K562 (cell line): Measurements from ENCODE around the gene CPZ. TPM values are rescaled to one million over a fixed set of nuclear protein-coding genes. Genes with fewer than 3 reads are reported as not detected.
A peak's percentile ranks its signal among the peaks of the same experiment; 100 is the strongest.

Experiments
- ATAC-seq: fragments of 200-7000 bp; cut with Tn5 transposase; 3 replicates; pipeline ENCODE4 v1.9.1; 2020; ENCODE audit warnings: moderate library complexity
- BruUV-seq: library from RNA; stranded (reverse); fragments of 400-500 nt; replicated peaks from 2 replicates; lab custom pipeline; 2021; lab: Mats Ljungman, UMichigan
- CTCF ChIA-PET: fragments of 300-600 bp; formaldehyde crosslinking; extraction: SDS; loops from one replicate; lab custom pipeline; 2021; ENCODE audit warnings: low intra/inter-chr PET ratio; lab: Yijun Ruan, JAX
- POLR2A ChIA-PET: fragments of 300-600, 350-650 bp; sonication (Branson Sonifier 250); formaldehyde crosslinking; extraction: SDS; loops from one replicate; lab custom pipeline; 2021; ENCODE audit warnings: antibody characterized with exemption, inconsistent platforms; lab: Yijun Ruan, JAX
- DNase-seq, 4 experiments: peaks; one replicate each; pipeline versions ENCODE4 v3.0.0 to v3.0.0-alpha.2; 2011 to 2018; ENCODE audit warnings: low spot score in 3 of 4, mixed read lengths in 3 of 4; ENCODE audit errors: extremely low read depth in 1 of 4
- FAIRE-seq: peaks from 2 replicates; lab custom pipeline; 2011; peaks lifted over from hg19 to GRCh38; lab: Jason Lieb, UNC
- H2AFZ ChIP-seq: 2 replicates; pipeline ENCODE4 v1.6.0; 2011; ENCODE audit warnings: low read depth, low read length, control low read depth, inconsistent platforms
- H3K27ac ChIP-seq: fragments of 200-600 bp; 3 replicates; pipeline ENCODE4 v1.8.0; 2011; ENCODE audit warnings: low read depth, mild to moderate bottlenecking, control low read depth, inconsistent platforms, low read length, moderate library complexity, mixed read lengths; ENCODE audit errors: extremely low read depth
- H3K27me3 ChIP-seq, 2 experiments: fragments of 300-600 bp in 1 of 2; 2 replicates in 1 of 2; 3 replicates in 1 of 2; pipeline versions ENCODE4 v1.6.0 to v1.8.0; 2011; ENCODE audit warnings: inconsistent platforms in 2 of 2, low read length in 2 of 2, mild to moderate bottlenecking in 1 of 2, mixed read lengths in 1 of 2, moderate library complexity in 1 of 2; ENCODE audit not compliant: control insufficient read depth in 2 of 2, insufficient read depth in 2 of 2
- H3K36me3 ChIP-seq: fragments of 300-600 bp; 3 replicates; pipeline ENCODE4 v1.8.0; 2011; ENCODE audit warnings: mild to moderate bottlenecking, low read length, inconsistent platforms; ENCODE audit not compliant: control insufficient read depth, insufficient read depth
- H3K4me1 ChIP-seq, 2 experiments: fragments of 200-600 bp in 1 of 2; replicated peaks in 1 of 2; 2 replicates in 1 of 2; 3 replicates in 1 of 2; pipeline versions ENCODE4 v1.5.1 to v1.8.0; 2011; ENCODE audit warnings: inconsistent platforms in 2 of 2, low read length in 2 of 2, mild to moderate bottlenecking in 1 of 2, mixed read lengths in 1 of 2, moderate library complexity in 1 of 2; ENCODE audit not compliant: control insufficient read depth in 2 of 2, insufficient read depth in 2 of 2
- H3K4me2 ChIP-seq: 2 replicates; pipeline ENCODE4 v1.6.1; 2011; ENCODE audit warnings: low read length, control low read depth, inconsistent platforms, mixed read lengths; ENCODE audit not compliant: insufficient read depth
- H3K4me3 ChIP-seq: fragments of 200-600 bp; sonication (generic), shearing (Covaris generic); 2 replicates; pipeline ENCODE4 v1.5.1; 2016; ENCODE audit warnings: control low read depth, inconsistent platforms
- H3K79me2 ChIP-seq: fragments of 200-600 bp; 3 replicates; pipeline ENCODE4 v1.8.0; 2011; ENCODE audit warnings: low read length, inconsistent platforms; ENCODE audit not compliant: control insufficient read depth, insufficient read depth
- H3K9ac ChIP-seq, 2 experiments: 2 replicates each; pipeline versions ENCODE4 v1.6.0 to v1.6.1; 2011; ENCODE audit warnings: low read depth in 2 of 2, low read length in 2 of 2, control low read depth in 1 of 2, inconsistent platforms in 1 of 2, mild to moderate bottlenecking in 1 of 2, mixed read lengths in 1 of 2; ENCODE audit not compliant: insufficient read depth in 1 of 2
- H3K9me1 ChIP-seq: one replicate; pipeline ENCODE4 v1.6.0; 2011; ENCODE audit warnings: inconsistent platforms, mild to moderate bottlenecking, low read length, moderate library complexity; ENCODE audit not compliant: control insufficient read depth, insufficient read depth
- H3K9me3 ChIP-seq: replicated peaks from 2 replicates; pipeline ENCODE4 v1.5.1; 2011; ENCODE audit warnings: low read depth, low read length, inconsistent platforms; ENCODE audit not compliant: control insufficient read depth, insufficient read depth
- H4K20me1 ChIP-seq: replicated peaks from 2 replicates; pipeline ENCODE4 v1.6.1; 2011; ENCODE audit warnings: low read length, inconsistent platforms, mixed read lengths; ENCODE audit not compliant: control insufficient read depth, insufficient read depth
- BCLAF1 ChIP-seq, 2 experiments: fragments of 450-650 bp in 1 of 2; IDR thresholded peaks; 2 replicates each; pipeline ENCODE4 v1.6.1; 2011 to 2017; ENCODE audit warnings: low read depth in 2 of 2, antibody characterized with exemption in 1 of 2, borderline replicate concordance in 1 of 2, low read length in 1 of 2, mild to moderate bottlenecking in 1 of 2, mixed read lengths in 1 of 2; ENCODE audit not compliant: control insufficient read depth in 1 of 2
- CLOCK ChIP-seq: fragments of 250-450 bp; sonication (Bioruptor Pico); IDR thresholded peaks from 2 replicates; pipeline ENCODE4 v1.4.0; 2020; ENCODE audit warnings: mild to moderate bottlenecking, moderate library complexity, borderline replicate concordance
- GTF3C2 ChIP-seq: IDR thresholded peaks from 3 replicates; pipeline ENCODE4 v1.6.1; 2011; ENCODE audit warnings: borderline replicate concordance, mild to moderate bottlenecking, moderate library complexity; ENCODE audit not compliant: insufficient read length; ENCODE audit errors: extremely low read depth
- HNRNPUL1 ChIP-seq: fragments of 200-400 bp; formaldehyde crosslinking; IDR thresholded peaks from 2 replicates; pipeline ENCODE4 v1.6.1; 2017; ENCODE audit warnings: low read length
- RBM17 ChIP-seq: fragments of 200-400 bp; formaldehyde crosslinking; IDR thresholded peaks from 2 replicates; pipeline ENCODE4 v1.6.1; 2017; ENCODE audit warnings: low read depth, mild to moderate bottlenecking, low read length, borderline replicate concordance
- TCF3 ChIP-seq: sonication (generic); formaldehyde crosslinking; IDR thresholded peaks from 2 replicates; pipeline ENCODE4 v1.4.0; 2020; ENCODE audit warnings: mild to moderate bottlenecking, missing genetic modification reagents
- ZFX ChIP-seq: sonication (generic); formaldehyde crosslinking; IDR thresholded peaks from 2 replicates; pipeline ENCODE4 v1.8.0; 2022; ENCODE audit warnings: mild to moderate bottlenecking, missing genetic modification reagents, moderate library complexity
- ZNF449 ChIP-seq: fragments of 250-450 bp; sonication (Bioruptor Pico); IDR thresholded peaks from 2 replicates; pipeline ENCODE4 v1.8.0; 2022; ENCODE audit warnings: moderate library complexity, mild to moderate bottlenecking, inconsistent platforms
- WGBS: fragments of 100-300 bp; shearing (Covaris generic); methylation state at CpG from one replicate; pipeline ENCODE4 v1.1.6; 2016; ENCODE audit warnings: low coverage, mixed read lengths; ENCODE audit not compliant: insufficient coverage; ENCODE audit errors: missing lambda C conversion rate; 5-methylcytosine and 5-hydroxymethylcytosine counted together
- in situ Hi-C: fragments of 300-500 bp; cut with MboI; formaldehyde crosslinking; loops from 4 replicates; pipeline ENCODE4 v1.15.0; 2018; ENCODE audit warnings: inconsistent platforms, mixed read lengths
- intact Hi-C: fragments of 100-400 bp; cut with micrococcal nuclease; formaldehyde crosslinking; loops from 2 replicates; pipeline ENCODE4 v1.14.2; 2022
- polyA plus RNA-seq, 8 experiments: library from polyadenylated mRNA; depleted of rRNA in 4 of 8; stranded (reverse) in 5 of 8; unstranded in 3 of 8; fragments of >200 nt; fragmentation: Nextera tagmentation in 2 of 8; fragmentation: Illumina TruSeq in 1 of 8; extraction: Ambion mirVana in 2 of 8; extraction: Trizol in 1 of 8; gene quantifications; 2 replicates each; pipeline versions ENCODE4 v1.2.1 to v1.2.3, GENCODE V29; 2011 to 2014; ENCODE audit warnings: inconsistent platforms in 1 of 8, missing spikeins in 1 of 8
- total RNA-seq, 7 experiments: library from RNA; depleted of rRNA in 6 of 7; stranded (reverse); fragments of >200 nt in 6 of 7; fragmentation: Illumina TruSeq in 2 of 7; extraction: Trizol in 2 of 7; gene quantifications; 2 replicates each; pipeline versions ENCODE4 v1.2.1 to v1.2.3, GENCODE V29; 2011 to 2021; ENCODE audit warnings: low replicate concordance in 1 of 7

The CPZ gene
- total and polyA plus RNA-seq, 9 of the 15 experiments (the other 6 are each of a cell fraction or from before 2014, with no cell fraction given), result 0.06 to 2.2 (median 1.2) TPM; not detected in 1

- ATAC-seq, result peak; percentile 85
- TF ChIP-seq ZFX (CRISPR knock-in tag) (no peak), BCLAF1 (IDR thresholded peaks at IDR 0.05; ENCODE audit: borderline replicate concordance in 1 of 2, control insufficient read depth in 1 of 2, low read depth in 2 of 2, low read length in 1 of 2) (no peak), TCF3 (no peak), ZNF449 (CRISPR knock-in tag) (no peak), CLOCK (CRISPR knock-in tag) (no peak), HNRNPUL1 (no peak), RBM17 (no peak), GTF3C2 (no peak)
These were observed 45.3 kb upstream of the CPZ start for GRCh38 chr4:8547108-8547911.

More at GRCh38 chr4:8547108-8547911, 45.3 kb upstream of the CPZ start:
- Histone ChIP-seq H3K79me2 (no peaks in the 10 kb centered on the region), H3K9me1 (no peaks in the 10 kb centered on the region), H3K27ac (peak overlapping the region; percentile 78), H3K4me1 (peaks cover 36 to 39% of the 10 kb centered on the region in 2 experiments), H3K4me2 (peak overlapping the region; percentile 74), H3K27me3 (no peaks in the 10 kb centered on the region), H3K9me3 (no peaks in the 10 kb centered on the region), H2AFZ (peak overlapping the region; percentile 91), H3K4me3 (no peak overlapping the region), H3K9ac (peak overlapping the region; percentile 54 to 68), H4K20me1 (no peaks in the 10 kb centered on the region), H3K36me3 (no peaks in the 10 kb centered on the region)
- ChIA-PET POLR2A (interaction anchor here (0.6 to 2.1 kb wide), 12 partner anchors 8 to 1392 kb away, joined by 3 to 9 read pairs (median 3); no protein-coding TSS in a partner anchor), CTCF (interaction anchor here (1.6 kb wide), 1 partner anchor 79 kb away, joined by 8 read pairs; no protein-coding TSS in a partner anchor)
- WGBS, result 13% methylated on average over 15 of the region's 16 CpGs
- intact Hi-C loops, result loop anchor here (1.0 to 2.0 kb wide), 4 partner anchors 47 to 305 kb away; no protein-coding TSS in a partner anchor
- in situ Hi-C loops, result no loop called here
- TSS peak; percentile 48 for BruUV-seq
- FAIRE-seq (peak; percentile 95), DNase-seq (peak; percentile 66 to 82 (median 71))
